H1 (cell line): ENCODE measurements around the gene ASB3. TPM values are rescaled to one million over a fixed set of nuclear protein-coding genes. Genes with fewer than 3 reads are reported as not detected.

ENCODE experiments used
- CBX5 ChIP-seq: fragments of 300-800, 300-1000 bp; sonication (generic); IDR thresholded peaks from 2 replicates; pipeline ENCODE4 v1.7.1; 2016; ENCODE audit warnings: antibody characterized with exemption, low read length, low read depth
- GTF2F1 ChIP-seq: IDR thresholded peaks from 2 replicates; pipeline ENCODE4 v1.6.1; 2012; ENCODE audit warnings: low read depth, low read length, improper control_type of control experiment, borderline replicate concordance
- HDAC6 ChIP-seq: IDR thresholded peaks from one replicate; pipeline ENCODE4 v1.7.1; 2012; ENCODE audit warnings: low read depth, mild to moderate bottlenecking, inconsistent platforms, low read length, moderate library complexity
- RBBP5 ChIP-seq: IDR thresholded peaks from 2 replicates; pipeline ENCODE4 v1.7.1; 2012; ENCODE audit warnings: low read depth, mild to moderate bottlenecking, inconsistent platforms, low read length, moderate library complexity, borderline replicate concordance
- SAP30 ChIP-seq: fragments of 300-600 bp; sonication (generic); IDR thresholded peaks from 2 replicates; pipeline ENCODE4 v1.7.1; 2012; ENCODE audit warnings: low read length, moderate library complexity, mild to moderate bottlenecking, inconsistent platforms; ENCODE audit not compliant: insufficient read depth, insufficient replicate concordance
- SP2 ChIP-seq: IDR thresholded peaks from 2 replicates; pipeline ENCODE4 v1.6.1; 2012; ENCODE audit warnings: mild to moderate bottlenecking, low read length, inconsistent platforms
- polyA plus RNA-seq, 7 experiments: library from polyadenylated mRNA; depleted of rRNA in 3 of 7; stranded (reverse) in 5 of 7; unstranded in 2 of 7; fragments of >200 nt in 5 of 7; fragments of 200-250 nt in 2 of 7; gene quantifications; 1 replicate in 5 of 7; 2 replicates in 1 of 7; 4 replicates in 1 of 7; pipeline versions ENCODE4 v1.2.1 to v1.2.3, GENCODE V29; 2011 to 2013; ENCODE audit warnings: missing spikeins in 2 of 7, mixed read lengths in 2 of 7
- total RNA-seq: library from RNA; stranded (reverse); fragmentation: NEBNext Ultra II Directional; extraction: Animal tissue kit (Norgen Biotek cat#: 25700); gene quantifications from 2 replicates; pipeline ENCODE4 v1.2.1, GENCODE V29; 2021

Gene ASB3
- total and polyA plus RNA-seq, 2 of the 8 experiments (the other 6 are each of a cell fraction or from before 2014, with no cell fraction given), result 22.6 to 25.4 TPM

DNA sequence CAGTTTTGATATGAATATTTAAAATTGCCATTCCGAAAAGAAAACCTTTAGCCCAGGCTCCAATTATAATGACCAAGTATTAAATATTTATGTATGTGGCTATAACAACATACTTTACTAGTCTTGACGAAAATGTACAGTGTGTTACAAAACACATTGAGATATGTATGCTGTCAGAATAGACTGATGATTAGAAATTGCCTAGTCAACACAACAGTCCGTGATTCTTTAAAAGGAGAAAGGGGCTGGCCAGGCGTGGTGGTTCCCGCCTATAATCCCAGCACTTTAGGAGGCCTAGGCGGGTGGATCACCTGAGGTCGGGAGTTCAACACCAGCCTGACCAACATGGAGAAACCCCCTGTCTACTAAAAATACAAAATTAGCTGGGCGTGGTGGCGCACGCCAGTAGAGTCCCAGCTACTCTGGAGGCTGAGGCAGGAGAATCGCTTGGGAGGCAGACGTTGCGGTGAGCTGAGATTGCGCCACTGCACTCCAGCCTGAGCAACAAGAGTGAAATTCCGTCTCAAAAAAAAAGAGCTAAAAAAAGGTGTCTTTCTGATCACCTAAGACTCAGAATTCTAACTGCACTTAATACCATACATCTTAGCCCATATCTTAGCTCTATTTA is 17.3 kb downstream of the ASB3 start (continued):
- no peak for TF ChIP-seq SP2
- TF ChIP-seq SAP30, result no peak
- TF ChIP-seq GTF2F1, result no peak
- TF ChIP-seq HDAC6, result no peak
- no peak for TF ChIP-seq CBX5
- no peak for TF ChIP-seq RBBP5
